ENCODE results near the gene TCF15.

DNA sequence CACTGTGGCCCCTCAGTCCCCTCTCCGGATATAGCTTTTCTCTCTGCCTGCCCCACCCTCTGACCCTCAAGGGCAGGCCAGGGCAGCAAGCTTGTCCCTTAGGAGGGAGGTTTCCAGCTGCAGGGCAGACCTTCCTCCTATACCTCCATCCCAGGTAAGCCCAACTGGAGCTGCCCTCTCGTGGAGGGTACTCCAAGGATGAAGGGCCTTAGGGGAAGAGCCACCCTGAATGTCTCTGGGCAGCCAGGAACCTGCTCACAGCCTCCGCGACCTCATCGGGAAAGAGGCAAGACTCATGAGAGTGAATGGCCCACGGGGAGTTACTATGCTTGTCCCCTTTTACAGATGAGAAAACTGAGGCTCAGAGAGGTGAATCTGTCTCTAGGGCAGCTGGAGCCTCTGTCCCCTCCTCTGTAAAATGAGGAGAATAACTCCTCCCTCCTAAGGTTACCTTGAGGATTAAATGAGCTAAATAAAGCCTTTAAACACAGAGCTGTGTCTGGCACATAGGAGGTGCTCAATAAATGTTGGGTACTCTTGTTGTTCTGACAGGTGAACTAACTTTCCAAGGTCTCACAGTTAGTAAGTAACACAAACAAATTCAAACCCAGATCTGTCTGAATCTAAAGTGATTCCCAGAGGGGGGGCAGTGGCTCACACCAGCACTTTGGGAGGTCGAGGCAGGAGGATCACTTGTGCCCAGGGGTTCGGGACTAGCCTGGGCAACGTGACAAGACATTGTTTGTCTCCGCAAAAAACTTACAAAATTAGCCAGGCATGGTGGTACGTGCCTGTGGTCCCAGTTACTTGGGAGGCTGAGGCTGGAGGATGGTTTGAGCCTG is 30.8 kb upstream of the TCF15 start:
- TF ChIP-seq, protein P1, sequence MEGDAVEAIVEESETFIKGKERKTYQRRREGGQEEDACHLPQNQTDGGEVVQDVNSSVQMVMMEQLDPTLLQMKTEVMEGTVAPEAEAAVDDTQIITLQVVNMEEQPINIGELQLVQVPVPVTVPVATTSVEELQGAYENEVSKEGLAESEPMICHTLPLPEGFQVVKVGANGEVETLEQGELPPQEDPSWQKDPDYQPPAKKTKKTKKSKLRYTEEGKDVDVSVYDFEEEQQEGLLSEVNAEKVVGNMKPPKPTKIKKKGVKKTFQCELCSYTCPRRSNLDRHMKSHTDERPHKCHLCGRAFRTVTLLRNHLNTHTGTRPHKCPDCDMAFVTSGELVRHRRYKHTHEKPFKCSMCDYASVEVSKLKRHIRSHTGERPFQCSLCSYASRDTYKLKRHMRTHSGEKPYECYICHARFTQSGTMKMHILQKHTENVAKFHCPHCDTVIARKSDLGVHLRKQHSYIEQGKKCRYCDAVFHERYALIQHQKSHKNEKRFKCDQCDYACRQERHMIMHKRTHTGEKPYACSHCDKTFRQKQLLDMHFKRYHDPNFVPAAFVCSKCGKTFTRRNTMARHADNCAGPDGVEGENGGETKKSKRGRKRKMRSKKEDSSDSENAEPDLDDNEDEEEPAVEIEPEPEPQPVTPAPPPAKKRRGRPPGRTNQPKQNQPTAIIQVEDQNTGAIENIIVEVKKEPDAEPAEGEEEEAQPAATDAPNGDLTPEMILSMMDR (IDR thresholded peaks at IDR 0.05), result no peak
- TF ChIP-seq EP300 (IDR thresholded peaks at IDR 0.05), result no peak
- no peak for TF ChIP-seq POLR2A (IDR thresholded peaks at IDR 0.05)

All from upper lobe of left lung (tissue), 4 donors.